ENCODE data around the gene KLK15.
"Not testable (repeated sequence)": the region's sequence is repeated elsewhere in the genome, so short reads cannot be mapped to it uniquely, and the experiment has no call there.

KLK15 gene

GRCh38 chr19:50794876-50795663 lies 38.3 kb downstream of the KLK15 start:
- FAIRE-seq = no peak

GRCh38 chr19:50794074-50794875 lies 39.1 kb downstream of the KLK15 start:
- FAIRE-seq = no peak

- no peak for FAIRE-seq
These were observed 39.8 kb downstream of the KLK15 start for GRCh38 chr19:50793558-50794065.

GRCh38 chr19:50792272-50793250 lies 40.8 kb downstream of the KLK15 start:
- FAIRE-seq = no peak

- FAIRE-seq = no peak
These were observed 41.6 kb downstream of the KLK15 start for GRCh38 chr19:50791594-50792271.

GRCh38 chr19:50790922-50791467 lies 42.4 kb downstream of the KLK15 start:
- no peak for FAIRE-seq

- no peak for FAIRE-seq
These were observed 43.0 kb downstream of the KLK15 start, which contains the start of gene ACP4 for GRCh38 chr19:50790396-50790795. TSS of gene ACP4 (plus strand) at chr19:50790415. CDS start at chr19:50790415, 0 bp downstream.

GRCh38 chr19:50785329-50785728 lies 48.0 kb downstream of the KLK15 start:
- FAIRE-seq = no peak

GRCh38 chr19:50784710-50785109 lies 48.7 kb downstream of the KLK15 start:
- no peak for FAIRE-seq

GRCh38 chr19:50783848-50784152 lies 49.6 kb downstream of the KLK15 start:
- not testable (repeated sequence) for FAIRE-seq

- FAIRE-seq = no peak
These were observed 52.5 kb downstream of the KLK15 start for GRCh38 chr19:50780753-50781435.

- FAIRE-seq = no peak
These were observed 53.6 kb downstream of the KLK15 start for GRCh38 chr19:50779504-50780457.

- no peak for FAIRE-seq
These were observed 54.4 kb downstream of the KLK15 start for GRCh38 chr19:50778906-50779430.

- no peak for FAIRE-seq
These were observed 55.5 kb downstream of the KLK15 start for GRCh38 chr19:50777830-50778303.

GRCh38 chr19:50777261-50777660 lies 56.1 kb downstream of the KLK15 start:
- no peak for FAIRE-seq

GRCh38 chr19:50776131-50776530 lies 57.2 kb downstream of the KLK15 start:
- no peak for FAIRE-seq
